HepG2 (cell line): ENCODE data around the gene SYT13.

ENCODE experiments used
- PITX1 ChIP-seq: sonication (generic); formaldehyde crosslinking; IDR thresholded peaks from 2 replicates; pipeline ENCODE4 v1.5.1; 2020; ENCODE audit warnings: mild to moderate bottlenecking, missing genetic modification reagents
- REST ChIP-seq, 2 experiments: IDR thresholded peaks; 2 replicates each; pipeline ENCODE4 v1.6.1; 2011 to 2012; ENCODE audit warnings: low read length in 2 of 2, borderline replicate concordance in 1 of 2, low read depth in 1 of 2, mild to moderate bottlenecking in 1 of 2, moderate library complexity in 1 of 2

GRCh38 chr11:45262900-45263299 lies 23.2 kb downstream of the SYT13 start:
- TF ChIP-seq REST (IDR thresholded peaks at IDR 0.05; ENCODE audit: borderline replicate concordance in 1 of 2, low read depth in 1 of 2, low read length in 2 of 2) (no peak), PITX1 (CRISPR knock-in tag) (no peak)
